ENCODE data around the gene LRBA.

The LRBA gene

GRCh38 chr4:150782311-150782710 is 232.8 kb downstream of the LRBA start:
- H3K36me3 ChIP-seq (ENCODE audit: insufficient read depth, low read length): no peaks in the 10 kb centered on the region
- H3K9ac ChIP-seq (ENCODE audit: low read depth, low read length): no peak overlapping the region
- no peaks in the 10 kb centered on the region for H3K9me3 ChIP-seq (ENCODE audit: control insufficient read depth, insufficient read depth, low read length)
- peaks cover 10% of the 10 kb centered on the region; the same call in 1 of the 2 replicates for H3K4me1 ChIP-seq (ENCODE audit: insufficient read depth, low read length)

DNA sequence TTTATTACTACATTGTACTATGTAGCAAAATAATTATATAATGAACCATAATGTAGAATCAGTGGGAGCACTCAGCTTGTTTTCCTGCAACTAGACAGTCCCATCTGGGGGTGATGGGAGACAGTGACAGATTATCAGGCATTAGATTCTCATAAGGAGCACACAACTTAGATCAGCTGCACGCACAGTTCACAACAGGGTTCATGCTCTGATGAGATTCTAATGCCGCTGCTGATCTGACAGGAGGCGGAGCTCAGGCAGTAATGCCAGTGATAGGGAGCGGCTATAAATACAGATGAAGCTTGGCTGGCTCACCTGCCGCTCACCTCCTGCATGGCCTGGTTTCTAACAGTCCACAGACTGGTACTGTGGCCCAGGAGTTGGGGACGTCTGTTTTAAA is 233.9 kb downstream of the LRBA start:
- H3K36me3 ChIP-seq (ENCODE audit: insufficient read depth, low read length): no peaks in the 10 kb centered on the region
- H3K4me1 ChIP-seq (ENCODE audit: insufficient read depth, low read length): peaks cover 10% of the 10 kb centered on the region; the same call in 1 of the 2 replicates
- H3K9me3 ChIP-seq (ENCODE audit: control insufficient read depth, insufficient read depth, low read length): no peaks in the 10 kb centered on the region
- no peak overlapping the region for H3K9ac ChIP-seq (ENCODE audit: low read depth, low read length)

- Histone ChIP-seq H3K9me3 (ENCODE audit: control insufficient read depth, insufficient read depth, low read length) (no peaks in the 10 kb centered on the region), H3K4me1 (ENCODE audit: insufficient read depth, low read length) (peaks cover 3% of the 10 kb centered on the region; the same call in 1 of the 2 replicates), H3K9ac (ENCODE audit: low read depth, low read length) (no peak overlapping the region), H3K36me3 (ENCODE audit: insufficient read depth, low read length) (no peaks in the 10 kb centered on the region)
Measured at GRCh38 chr4:150779707-150780106, 235.4 kb downstream of the LRBA start.

- Histone ChIP-seq H3K9ac (ENCODE audit: low read depth, low read length) (no peak overlapping the region), H3K36me3 (ENCODE audit: insufficient read depth, low read length) (no peaks in the 10 kb centered on the region), H3K4me1 (ENCODE audit: insufficient read depth, low read length) (peaks cover 12% of the 10 kb centered on the region), H3K9me3 (ENCODE audit: control insufficient read depth, insufficient read depth, low read length) (no peaks in the 10 kb centered on the region)
Measured at GRCh38 chr4:150773729-150774449, 241.2 kb downstream of the LRBA start.

GRCh38 chr4:150773032-150773431 is 242.1 kb downstream of the LRBA start:
- Histone ChIP-seq H3K9me3 (ENCODE audit: control insufficient read depth, insufficient read depth, low read length) (no peaks in the 10 kb centered on the region), H3K36me3 (ENCODE audit: insufficient read depth, low read length) (no peaks in the 10 kb centered on the region), H3K9ac (ENCODE audit: low read depth, low read length) (no peak overlapping the region), H3K4me1 (ENCODE audit: insufficient read depth, low read length) (peaks cover 12% of the 10 kb centered on the region)

GRCh38 chr4:150771382-150771781 is 243.7 kb downstream of the LRBA start:
- Histone ChIP-seq H3K36me3 (ENCODE audit: insufficient read depth, low read length) (no peaks in the 10 kb centered on the region), H3K9me3 (ENCODE audit: control insufficient read depth, insufficient read depth, low read length) (no peaks in the 10 kb centered on the region), H3K4me1 (ENCODE audit: insufficient read depth, low read length) (peaks cover 12% of the 10 kb centered on the region), H3K9ac (ENCODE audit: low read depth, low read length) (no peak overlapping the region)

DNA sequence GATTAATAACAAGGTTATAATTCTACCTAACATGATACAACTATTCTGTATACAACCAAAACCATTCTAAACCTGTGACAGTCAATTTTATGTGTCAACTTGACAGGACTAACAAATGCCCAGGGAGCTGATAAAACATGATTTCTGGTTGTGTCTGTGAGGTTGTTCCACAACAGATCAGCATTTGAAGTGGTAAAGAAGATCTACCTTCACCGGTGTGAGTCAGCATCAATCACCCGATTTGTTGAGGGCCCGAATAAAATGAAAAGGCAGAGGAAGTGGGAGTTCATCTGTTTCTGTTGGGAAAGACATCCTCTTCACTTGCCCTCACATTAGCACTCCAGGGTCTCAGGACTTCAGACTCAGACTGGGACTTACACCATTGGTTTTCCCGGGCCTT is 245.2 kb downstream of the LRBA start:
- peaks cover 12% of the 10 kb centered on the region for H3K4me1 ChIP-seq (ENCODE audit: insufficient read depth, low read length)
- H3K9ac ChIP-seq (ENCODE audit: low read depth, low read length): no peak overlapping the region
- no peaks in the 10 kb centered on the region for H3K9me3 ChIP-seq (ENCODE audit: control insufficient read depth, insufficient read depth, low read length)
- H3K36me3 ChIP-seq (ENCODE audit: insufficient read depth, low read length): no peaks in the 10 kb centered on the region

DNA sequence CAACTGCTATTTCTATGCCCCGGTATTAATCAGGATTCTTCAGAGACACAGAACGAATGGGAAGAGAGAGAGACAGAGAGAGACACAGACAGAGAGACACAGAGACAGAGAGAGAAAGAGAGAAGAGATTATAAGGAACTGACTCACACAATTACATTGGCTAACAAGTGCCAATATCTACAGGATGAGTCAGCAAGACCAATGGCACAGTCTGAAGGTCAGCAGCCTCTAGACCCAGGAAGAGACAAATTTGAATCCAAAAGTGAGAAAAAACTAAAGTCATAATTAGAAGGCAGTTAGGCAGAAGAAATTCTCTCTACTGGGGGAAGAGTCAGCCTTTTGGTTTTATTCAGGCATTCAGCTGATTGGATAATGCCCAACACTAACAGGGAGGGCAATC is 245.8 kb downstream of the LRBA start:
- H3K4me1 ChIP-seq (ENCODE audit: insufficient read depth, low read length): peaks cover 12% of the 10 kb centered on the region
- no peak overlapping the region for H3K9ac ChIP-seq (ENCODE audit: low read depth, low read length)
- no peaks in the 10 kb centered on the region for H3K9me3 ChIP-seq (ENCODE audit: control insufficient read depth, insufficient read depth, low read length)
- no peaks in the 10 kb centered on the region for H3K36me3 ChIP-seq (ENCODE audit: insufficient read depth, low read length)

GRCh38 chr4:150768497-150768896 is 246.6 kb downstream of the LRBA start:
- Histone ChIP-seq H3K36me3 (ENCODE audit: insufficient read depth, low read length) (no peaks in the 10 kb centered on the region), H3K9ac (ENCODE audit: low read depth, low read length) (no peak overlapping the region), H3K4me1 (ENCODE audit: insufficient read depth, low read length) (peaks cover 12% of the 10 kb centered on the region), H3K9me3 (ENCODE audit: control insufficient read depth, insufficient read depth, low read length) (no peaks in the 10 kb centered on the region)

- Histone ChIP-seq H3K4me1 (ENCODE audit: insufficient read depth, low read length) (peaks cover 8% of the 10 kb centered on the region; the same call in 1 of the 2 replicates), H3K36me3 (ENCODE audit: insufficient read depth, low read length) (no peaks in the 10 kb centered on the region), H3K9ac (ENCODE audit: low read depth, low read length) (no peak overlapping the region), H3K9me3 (ENCODE audit: control insufficient read depth, insufficient read depth, low read length) (no peaks in the 10 kb centered on the region)
Measured at GRCh38 chr4:150765216-150765615, 249.9 kb downstream of the LRBA start.

DNA sequence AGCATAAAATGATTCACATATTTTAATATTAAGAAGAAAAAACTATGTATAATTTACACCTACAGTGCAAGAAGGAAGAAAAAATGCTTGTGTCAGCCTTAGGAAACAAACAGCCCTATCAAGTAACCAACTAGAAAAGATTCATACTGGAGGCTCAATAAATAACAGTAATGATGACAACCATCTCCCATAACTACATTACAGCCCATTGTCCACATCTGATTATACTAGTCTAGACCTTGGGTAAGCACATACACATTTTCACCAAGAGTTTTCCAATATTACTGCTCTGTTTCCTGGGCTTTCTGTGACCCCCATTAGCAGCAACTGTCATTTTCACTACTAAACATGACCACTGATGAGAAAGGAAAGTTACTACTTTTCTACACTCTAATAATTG is 263.4 kb downstream of the LRBA start:
- H3K9me3 ChIP-seq (ENCODE audit: control insufficient read depth, insufficient read depth, low read length): no peaks in the 10 kb centered on the region
- no peaks in the 10 kb centered on the region for H3K4me1 ChIP-seq (ENCODE audit: insufficient read depth, low read length)
- no peaks in the 10 kb centered on the region for H3K36me3 ChIP-seq (ENCODE audit: insufficient read depth, low read length)
- no peak overlapping the region for H3K9ac ChIP-seq (ENCODE audit: low read depth, low read length)

GRCh38 chr4:150750824-150751223 is 264.3 kb downstream of the LRBA start:
- Histone ChIP-seq H3K36me3 (ENCODE audit: insufficient read depth, low read length) (no peaks in the 10 kb centered on the region), H3K9ac (ENCODE audit: low read depth, low read length) (no peak overlapping the region), H3K4me1 (ENCODE audit: insufficient read depth, low read length) (no peaks in the 10 kb centered on the region), H3K9me3 (ENCODE audit: control insufficient read depth, insufficient read depth, low read length) (no peaks in the 10 kb centered on the region)

GRCh38 chr4:150746156-150746555 is 268.9 kb downstream of the LRBA start:
- Histone ChIP-seq H3K9me3 (ENCODE audit: control insufficient read depth, insufficient read depth, low read length) (no peaks in the 10 kb centered on the region), H3K4me1 (ENCODE audit: insufficient read depth, low read length) (no peaks in the 10 kb centered on the region; the same call in 1 of the 2 replicates), H3K36me3 (ENCODE audit: insufficient read depth, low read length) (no peaks in the 10 kb centered on the region), H3K9ac (ENCODE audit: low read depth, low read length) (no peak overlapping the region)

GRCh38 chr4:150744570-150744969 is 270.5 kb downstream of the LRBA start:
- Histone ChIP-seq H3K9me3 (ENCODE audit: control insufficient read depth, insufficient read depth, low read length) (no peaks in the 10 kb centered on the region), H3K4me1 (ENCODE audit: insufficient read depth, low read length) (peaks cover 3% of the 10 kb centered on the region), H3K36me3 (ENCODE audit: insufficient read depth, low read length) (no peaks in the 10 kb centered on the region), H3K9ac (ENCODE audit: low read depth, low read length) (no peak overlapping the region)

DNA sequence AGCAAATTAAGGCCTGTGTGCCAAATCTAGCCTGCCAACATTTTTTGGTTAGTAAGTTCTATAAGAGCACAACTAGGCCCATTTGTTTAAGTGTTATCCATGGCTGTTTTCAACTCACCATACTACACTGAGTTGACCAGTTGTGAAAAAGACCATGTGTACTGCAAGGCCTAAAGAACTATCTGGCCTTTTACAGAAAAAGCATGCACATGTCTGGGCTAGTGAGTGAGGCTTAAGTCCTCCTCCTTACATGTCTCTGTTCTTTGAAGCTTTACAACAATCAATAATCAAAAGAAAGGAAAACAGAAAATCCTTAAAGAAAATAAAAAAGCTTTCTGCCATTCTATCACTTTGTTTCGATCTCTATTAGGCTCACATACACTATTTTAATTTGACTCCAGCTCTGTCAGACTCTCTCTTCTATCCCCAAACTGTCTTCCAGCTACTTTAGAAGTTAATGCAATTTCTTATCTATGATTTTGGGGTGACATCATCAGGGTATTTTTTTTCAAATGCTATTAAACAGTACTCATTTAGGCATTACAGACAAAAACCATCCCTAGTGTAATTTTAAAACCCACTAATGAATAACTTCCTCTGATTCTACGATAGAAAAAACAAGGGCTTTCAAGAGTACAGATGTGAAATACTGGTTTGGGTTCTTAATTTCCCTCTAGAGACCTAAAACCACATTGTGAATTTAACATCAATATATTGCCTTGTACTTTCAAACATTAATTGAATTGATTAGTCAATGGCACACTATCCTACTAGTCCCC is 271.3 kb downstream of the LRBA start:
- Histone ChIP-seq H3K9ac (ENCODE audit: low read depth, low read length) (no peak overlapping the region), H3K36me3 (ENCODE audit: insufficient read depth, low read length) (no peaks in the 10 kb centered on the region), H3K4me1 (ENCODE audit: insufficient read depth, low read length) (peaks cover 5% of the 10 kb centered on the region), H3K9me3 (ENCODE audit: control insufficient read depth, insufficient read depth, low read length) (no peaks in the 10 kb centered on the region)

All from ES-I3 (cell line).